ENCODE data around the gene NCOA7. TPM values are rescaled to one million over a fixed set of nuclear protein-coding genes. Genes with fewer than 3 reads are reported as not detected.

The NCOA7 gene
- total RNA-seq, 1 experiment from 2014 or later: 67.9 TPM

DNA sequence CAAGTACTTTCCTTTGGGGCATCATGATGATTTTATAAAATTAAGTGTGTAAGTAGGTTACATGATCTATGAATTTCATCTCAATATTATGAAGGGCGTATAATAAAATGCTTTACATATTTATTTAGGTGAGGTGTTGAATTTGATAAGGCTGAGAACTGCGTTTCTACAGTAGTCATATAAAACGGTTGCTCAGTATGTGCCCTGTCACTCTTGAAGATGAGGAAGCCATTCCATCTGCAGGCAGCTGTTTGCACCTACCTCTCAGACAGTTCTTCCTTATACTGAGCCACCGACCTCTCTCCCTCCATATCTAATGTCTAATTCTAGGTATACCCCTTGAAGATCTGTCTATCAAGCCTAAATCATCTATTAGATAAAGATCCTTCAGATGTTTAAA is 16.1 kb downstream of the NCOA7 start:
- Mint-ChIP-seq H3K4me3 (ENCODE audit: unreplicated experiment) (no peak overlapping the region), H3K9me3 (ENCODE audit: unreplicated experiment) (no peaks in the 10 kb centered on the region), H3K36me3 (ENCODE audit: insufficient read depth, unreplicated experiment) (peaks cover 13% of the 10 kb centered on the region), H3K4me1 (ENCODE audit: low read depth, unreplicated experiment) (peaks cover 22% of the 10 kb centered on the region), H3K27me3 (ENCODE audit: insufficient read depth, unreplicated experiment) (no peaks in the 10 kb centered on the region), H3K27ac (ENCODE audit: unreplicated experiment) (no peak overlapping the region)
- peaks cover 18% of the 10 kb centered on the region for H3K4me1 ChIP-seq
- intact Hi-C loops (cut with micrococcal nuclease; ENCODE audit: unreplicated experiment): no loop called here
- H3K4me3 ChIP-seq (ENCODE audit: low read depth, low read length): no peak overlapping the region
- CTCF ChIA-PET: no interaction called here
- H3K9me3 ChIP-seq: no peaks in the 10 kb centered on the region
- TF ChIP-seq, protein P1, sequence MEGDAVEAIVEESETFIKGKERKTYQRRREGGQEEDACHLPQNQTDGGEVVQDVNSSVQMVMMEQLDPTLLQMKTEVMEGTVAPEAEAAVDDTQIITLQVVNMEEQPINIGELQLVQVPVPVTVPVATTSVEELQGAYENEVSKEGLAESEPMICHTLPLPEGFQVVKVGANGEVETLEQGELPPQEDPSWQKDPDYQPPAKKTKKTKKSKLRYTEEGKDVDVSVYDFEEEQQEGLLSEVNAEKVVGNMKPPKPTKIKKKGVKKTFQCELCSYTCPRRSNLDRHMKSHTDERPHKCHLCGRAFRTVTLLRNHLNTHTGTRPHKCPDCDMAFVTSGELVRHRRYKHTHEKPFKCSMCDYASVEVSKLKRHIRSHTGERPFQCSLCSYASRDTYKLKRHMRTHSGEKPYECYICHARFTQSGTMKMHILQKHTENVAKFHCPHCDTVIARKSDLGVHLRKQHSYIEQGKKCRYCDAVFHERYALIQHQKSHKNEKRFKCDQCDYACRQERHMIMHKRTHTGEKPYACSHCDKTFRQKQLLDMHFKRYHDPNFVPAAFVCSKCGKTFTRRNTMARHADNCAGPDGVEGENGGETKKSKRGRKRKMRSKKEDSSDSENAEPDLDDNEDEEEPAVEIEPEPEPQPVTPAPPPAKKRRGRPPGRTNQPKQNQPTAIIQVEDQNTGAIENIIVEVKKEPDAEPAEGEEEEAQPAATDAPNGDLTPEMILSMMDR (IDR thresholded peaks at IDR 0.05; ENCODE audit: insufficient read depth in 1 of 2, low read depth in 1 of 2, low read length in 1 of 2, severe bottlenecking in 1 of 2, unreplicated experiment in 1 of 2): no peak
- H3K27me3 ChIP-seq (replicated peaks; ENCODE audit: control insufficient read depth, insufficient read depth, low read length): no peaks in the 10 kb centered on the region
- POLR2A ChIA-PET: no interaction called here
- BruUV-seq (replicated peaks): no TSS peak
- no peaks in the 10 kb centered on the region for H3K36me3 ChIP-seq (ENCODE audit: control insufficient read depth, insufficient read depth, low read length)
- no peak for DNase-seq

DNA sequence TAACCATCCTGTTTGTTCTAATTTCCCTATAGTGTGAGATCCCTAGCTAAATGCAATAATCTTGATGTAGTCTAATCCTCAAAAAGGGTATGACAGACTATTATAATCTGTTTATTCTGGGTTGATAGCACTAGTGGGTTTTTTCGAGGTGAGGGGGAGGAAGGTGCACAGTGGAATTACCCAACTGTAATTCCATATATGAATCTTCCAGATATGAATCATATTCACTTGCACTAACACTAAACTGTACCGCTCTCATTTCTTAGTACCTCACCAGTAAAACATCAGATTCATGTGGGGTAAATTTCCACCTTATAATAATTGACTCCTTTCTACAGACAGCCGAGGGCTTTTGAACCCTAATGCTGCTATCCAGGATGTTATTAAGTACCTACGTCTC is 16.5 kb downstream of the NCOA7 start:
- TF ChIP-seq, protein P1 (IDR thresholded peaks at IDR 0.05; ENCODE audit: insufficient read depth in 1 of 2, low read depth in 1 of 2, low read length in 1 of 2, severe bottlenecking in 1 of 2, unreplicated experiment in 1 of 2): no peak
- H3K9me3 Mint-ChIP-seq (ENCODE audit: unreplicated experiment): no peaks in the 10 kb centered on the region
- H3K4me3 ChIP-seq (ENCODE audit: low read depth, low read length): no peak overlapping the region
- H3K4me1 ChIP-seq: peaks cover 22% of the 10 kb centered on the region
- H3K9me3 ChIP-seq: no peaks in the 10 kb centered on the region
- no peaks in the 10 kb centered on the region for H3K27me3 ChIP-seq (replicated peaks; ENCODE audit: control insufficient read depth, insufficient read depth, low read length)
- intact Hi-C loops (cut with micrococcal nuclease; ENCODE audit: unreplicated experiment): no loop called here
- no TSS peak for BruUV-seq (replicated peaks)
- ChIA-PET POLR2A (no interaction called here), CTCF (no interaction called here)
- peaks cover 24% of the 10 kb centered on the region for H3K4me1 Mint-ChIP-seq (ENCODE audit: low read depth, unreplicated experiment)
- H3K27ac Mint-ChIP-seq (ENCODE audit: unreplicated experiment): no peak overlapping the region
- H3K4me3 Mint-ChIP-seq (ENCODE audit: unreplicated experiment): no peak overlapping the region
- H3K36me3 ChIP-seq (ENCODE audit: control insufficient read depth, insufficient read depth, low read length): no peaks in the 10 kb centered on the region
- no peak for DNase-seq
- H3K36me3 Mint-ChIP-seq (ENCODE audit: insufficient read depth, unreplicated experiment): peaks cover 13% of the 10 kb centered on the region
- H3K27me3 Mint-ChIP-seq (ENCODE audit: insufficient read depth, unreplicated experiment): no peaks in the 10 kb centered on the region

DNA sequence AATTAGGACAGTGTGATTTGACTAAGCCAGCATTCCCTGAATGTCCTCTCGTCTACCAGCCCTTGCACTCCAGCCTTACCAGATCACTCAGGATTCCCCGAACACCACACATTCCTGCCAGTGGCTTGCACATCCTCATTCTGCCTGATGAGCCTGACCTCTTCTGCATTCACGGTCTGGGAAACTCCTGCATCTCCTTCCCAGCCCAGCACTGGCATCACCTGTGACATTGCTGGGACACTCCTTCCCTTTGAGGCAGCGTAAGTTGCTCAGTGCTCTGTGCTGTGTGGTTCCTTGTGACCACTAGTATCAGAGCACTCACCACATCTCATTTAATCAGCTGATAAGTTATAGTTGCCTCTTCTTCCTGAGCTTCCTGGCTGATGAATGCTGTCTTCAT is 17.3 kb downstream of the NCOA7 start:
- Mint-ChIP-seq H3K4me1 (ENCODE audit: low read depth, unreplicated experiment) (peaks cover 31% of the 10 kb centered on the region), H3K27ac (ENCODE audit: unreplicated experiment) (peak overlapping the region; percentile 56), H3K4me3 (ENCODE audit: unreplicated experiment) (no peak overlapping the region), H3K9me3 (ENCODE audit: unreplicated experiment) (no peaks in the 10 kb centered on the region), H3K27me3 (ENCODE audit: insufficient read depth, unreplicated experiment) (no peaks in the 10 kb centered on the region), H3K36me3 (ENCODE audit: insufficient read depth, unreplicated experiment) (peaks cover 20% of the 10 kb centered on the region)
- BruUV-seq (replicated peaks): no TSS peak
- H3K27me3 ChIP-seq (replicated peaks; ENCODE audit: control insufficient read depth, insufficient read depth, low read length): no peaks in the 10 kb centered on the region
- peaks cover 30% of the 10 kb centered on the region for H3K4me1 ChIP-seq
- no peak for DNase-seq
- H3K9me3 ChIP-seq: no peaks in the 10 kb centered on the region
- H3K4me3 ChIP-seq (ENCODE audit: low read depth, low read length): no peak overlapping the region
- intact Hi-C loops (cut with micrococcal nuclease; ENCODE audit: unreplicated experiment): no loop called here
- POLR2A ChIA-PET: no interaction called here
- H3K36me3 ChIP-seq (ENCODE audit: control insufficient read depth, insufficient read depth, low read length): no peaks in the 10 kb centered on the region
- CTCF ChIA-PET: no interaction called here
- TF ChIP-seq, protein P1 (IDR thresholded peaks at IDR 0.05; ENCODE audit: insufficient read depth in 1 of 2, low read depth in 1 of 2, low read length in 1 of 2, severe bottlenecking in 1 of 2, unreplicated experiment in 1 of 2): no peak

Measured in Caco-2 (cell line).